RWPE2 (cell line): Measurements from ENCODE around the gene FASTKD2.
"Not testable (repeated sequence)": the region's sequence is repeated elsewhere in the genome, so short reads cannot be mapped to it uniquely, and the experiment has no call there.

Experiments
- ATAC-seq: fragments of 200-7000 bp; cut with Tn5 transposase; 3 replicates; pipeline ENCODE4 v1.9.1; 2021; ENCODE audit warnings: low read depth
- DNase-seq: peaks from one replicate; pipeline ENCODE4 v3.0.0-alpha.2; 2020; ENCODE audit warnings: low spot score
- H3K27ac ChIP-seq: fragments of 450-650 bp; 2 replicates; pipeline ENCODE4 v1.5.1; 2017; ENCODE audit warnings: mild to moderate bottlenecking; ENCODE audit not compliant: poor library complexity, severe bottlenecking
- H3K27me3 ChIP-seq: fragments of 250-450 bp; sonication (Bioruptor Pico); 2 replicates; pipeline ENCODE4 v1.5.1; 2021; ENCODE audit warnings: mild to moderate bottlenecking, moderate library complexity; ENCODE audit not compliant: insufficient read depth, poor library complexity, severe bottlenecking
- H3K36me3 ChIP-seq: fragments of 250-450 bp; sonication (Bioruptor Pico); 2 replicates; pipeline ENCODE4 v1.5.1; 2020; ENCODE audit warnings: low read depth, mild to moderate bottlenecking, moderate library complexity
- H3K4me1 ChIP-seq: fragments of 250-450 bp; sonication (Bioruptor Pico); 2 replicates; pipeline ENCODE4 v1.5.1; 2021; ENCODE audit warnings: mild to moderate bottlenecking, moderate library complexity; ENCODE audit not compliant: insufficient read depth, poor library complexity, severe bottlenecking
- H3K4me3 ChIP-seq: fragments of 250-450 bp; sonication (Bioruptor Pico); 2 replicates; pipeline ENCODE4 v1.5.1; 2021; ENCODE audit warnings: mild to moderate bottlenecking, moderate library complexity; ENCODE audit not compliant: severe bottlenecking
- H3K9me3 ChIP-seq: fragments of 250-450 bp; sonication (Bioruptor Pico); 2 replicates; pipeline ENCODE4 v1.5.1; 2021; ENCODE audit warnings: mild to moderate bottlenecking, moderate library complexity; ENCODE audit not compliant: severe bottlenecking
- CTCF ChIP-seq: fragments of 450-650 bp; IDR thresholded peaks from one replicate; pipeline ENCODE4 v1.5.1; 2017; ENCODE audit warnings: mild to moderate bottlenecking, moderate library complexity; ENCODE audit not compliant: poor library complexity, severe bottlenecking

Gene FASTKD2

GRCh38 chr2:206804326-206804725 is 38.9 kb downstream of the FASTKD2 start:
- no peaks in the 10 kb centered on the region for H3K36me3 ChIP-seq
- H3K4me3 ChIP-seq: no peak overlapping the region
- no peaks in the 10 kb centered on the region for H3K9me3 ChIP-seq
- no peak for DNase-seq
- no peaks in the 10 kb centered on the region for H3K4me1 ChIP-seq
- no peak for TF ChIP-seq CTCF
- H3K27me3 ChIP-seq: no peaks in the 10 kb centered on the region
- no peak overlapping the region for H3K27ac ChIP-seq
- ATAC-seq: no peak

GRCh38 chr2:206805887-206806607 is 40.6 kb downstream of the FASTKD2 start:
- no peaks in the 10 kb centered on the region for H3K27me3 ChIP-seq
- H3K4me3 ChIP-seq: no peak overlapping the region
- H3K36me3 ChIP-seq: no peaks in the 10 kb centered on the region
- TF ChIP-seq CTCF: no peak
- ATAC-seq: no peak
- no peak overlapping the region for H3K27ac ChIP-seq
- DNase-seq: no peak
- H3K4me1 ChIP-seq: no peaks in the 10 kb centered on the region
- H3K9me3 ChIP-seq: no peaks in the 10 kb centered on the region

- not testable (repeated sequence) for H3K9me3 ChIP-seq, DNase-seq, H3K36me3 ChIP-seq, ATAC-seq, H3K27me3 ChIP-seq, H3K4me3 ChIP-seq, H3K4me1 ChIP-seq, H3K27ac ChIP-seq
Measured at GRCh38 chr2:206807624-206808023, 42.2 kb downstream of the FASTKD2 start.

GRCh38 chr2:206812471-206812870 is 47.1 kb downstream of the FASTKD2 start:
- not testable (repeated sequence) for H3K36me3 ChIP-seq, H3K27ac ChIP-seq, DNase-seq, H3K9me3 ChIP-seq, H3K27me3 ChIP-seq, H3K4me1 ChIP-seq, ATAC-seq, H3K4me3 ChIP-seq

- Histone ChIP-seq H3K27ac (no peak overlapping the region), H3K36me3 (no peaks in the 10 kb centered on the region), H3K4me3 (no peak overlapping the region), H3K9me3 (no peaks in the 10 kb centered on the region), H3K27me3 (no peaks in the 10 kb centered on the region), H3K4me1 (no peaks in the 10 kb centered on the region)
- DNase-seq (no peak), ATAC-seq (no peak)
- TF ChIP-seq CTCF: no peak
Measured at GRCh38 chr2:206814498-206814897, 49.1 kb downstream of the FASTKD2 start.

- Histone ChIP-seq H3K27me3 (no peaks in the 10 kb centered on the region), H3K4me3 (no peak overlapping the region), H3K27ac (no peak overlapping the region), H3K9me3 (no peaks in the 10 kb centered on the region), H3K36me3 (no peaks in the 10 kb centered on the region), H3K4me1 (no peaks in the 10 kb centered on the region)
- DNase-seq (no peak), ATAC-seq (no peak)
- TF ChIP-seq CTCF: no peak
Measured at GRCh38 chr2:206820807-206821206, 55.4 kb downstream of the FASTKD2 start.
